ENCODE measurements around the gene SETD7.

SETD7 gene

DNA sequence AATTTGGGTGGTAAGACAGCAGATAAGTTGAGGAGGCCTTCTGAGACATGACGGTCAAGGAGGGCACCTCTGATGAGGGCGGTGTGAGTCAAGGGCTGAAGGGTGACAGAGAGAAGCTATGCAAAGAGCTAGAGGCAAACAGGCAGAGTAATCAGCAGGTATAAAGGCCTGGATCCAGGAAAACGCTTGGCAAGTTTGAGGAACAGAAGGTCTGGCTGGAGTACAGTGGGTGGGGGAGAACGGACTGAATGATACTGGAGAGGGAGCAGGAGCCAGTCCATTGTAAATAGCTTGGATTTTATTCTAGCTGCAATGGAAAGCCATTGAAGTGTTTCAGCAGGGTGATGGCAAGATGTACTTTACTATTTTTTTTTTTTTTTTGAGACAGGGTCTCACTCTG is 62.8 kb downstream of the SETD7 start:
- TF ChIP-seq, protein P1, sequence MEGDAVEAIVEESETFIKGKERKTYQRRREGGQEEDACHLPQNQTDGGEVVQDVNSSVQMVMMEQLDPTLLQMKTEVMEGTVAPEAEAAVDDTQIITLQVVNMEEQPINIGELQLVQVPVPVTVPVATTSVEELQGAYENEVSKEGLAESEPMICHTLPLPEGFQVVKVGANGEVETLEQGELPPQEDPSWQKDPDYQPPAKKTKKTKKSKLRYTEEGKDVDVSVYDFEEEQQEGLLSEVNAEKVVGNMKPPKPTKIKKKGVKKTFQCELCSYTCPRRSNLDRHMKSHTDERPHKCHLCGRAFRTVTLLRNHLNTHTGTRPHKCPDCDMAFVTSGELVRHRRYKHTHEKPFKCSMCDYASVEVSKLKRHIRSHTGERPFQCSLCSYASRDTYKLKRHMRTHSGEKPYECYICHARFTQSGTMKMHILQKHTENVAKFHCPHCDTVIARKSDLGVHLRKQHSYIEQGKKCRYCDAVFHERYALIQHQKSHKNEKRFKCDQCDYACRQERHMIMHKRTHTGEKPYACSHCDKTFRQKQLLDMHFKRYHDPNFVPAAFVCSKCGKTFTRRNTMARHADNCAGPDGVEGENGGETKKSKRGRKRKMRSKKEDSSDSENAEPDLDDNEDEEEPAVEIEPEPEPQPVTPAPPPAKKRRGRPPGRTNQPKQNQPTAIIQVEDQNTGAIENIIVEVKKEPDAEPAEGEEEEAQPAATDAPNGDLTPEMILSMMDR (IDR thresholded peaks at IDR 0.05; ENCODE audit: low read depth, low read length, missing control alignments): no peak
- no peak for DNase-seq (ENCODE audit: low read depth)
- H3K4me3 ChIP-seq (ENCODE audit: low read depth, low read length): no peak overlapping the region
- in situ Hi-C loops (cut with HindIII; ENCODE audit: low sequenced_read_pairs): no loop called here

DNA sequence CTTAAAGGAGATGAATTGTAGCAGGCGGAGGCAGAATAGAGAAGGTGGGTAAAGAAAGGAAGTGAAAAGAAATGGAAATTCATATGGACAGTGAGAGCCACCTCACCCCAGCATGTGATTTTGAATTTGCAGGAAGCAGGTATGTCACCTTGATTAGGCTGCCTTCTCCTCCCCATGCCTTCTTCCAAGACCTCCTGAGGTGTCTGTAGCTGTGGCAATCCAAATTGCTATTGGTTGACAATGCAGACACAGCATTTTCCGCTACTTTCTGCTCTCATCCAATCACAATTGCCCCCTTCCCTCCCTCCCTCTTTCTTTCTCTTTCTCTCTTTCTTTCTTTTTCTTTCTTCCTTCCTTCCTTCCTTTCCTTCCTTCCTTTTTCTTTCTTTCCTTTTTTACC is 63.6 kb downstream of the SETD7 start:
- TF ChIP-seq, protein P1 (IDR thresholded peaks at IDR 0.05; ENCODE audit: low read depth, low read length, missing control alignments): no peak
- no peak overlapping the region for H3K4me3 ChIP-seq (ENCODE audit: low read depth, low read length)
- no peak for DNase-seq (ENCODE audit: low read depth)
- in situ Hi-C loops (cut with HindIII; ENCODE audit: low sequenced_read_pairs): no loop called here

DNA sequence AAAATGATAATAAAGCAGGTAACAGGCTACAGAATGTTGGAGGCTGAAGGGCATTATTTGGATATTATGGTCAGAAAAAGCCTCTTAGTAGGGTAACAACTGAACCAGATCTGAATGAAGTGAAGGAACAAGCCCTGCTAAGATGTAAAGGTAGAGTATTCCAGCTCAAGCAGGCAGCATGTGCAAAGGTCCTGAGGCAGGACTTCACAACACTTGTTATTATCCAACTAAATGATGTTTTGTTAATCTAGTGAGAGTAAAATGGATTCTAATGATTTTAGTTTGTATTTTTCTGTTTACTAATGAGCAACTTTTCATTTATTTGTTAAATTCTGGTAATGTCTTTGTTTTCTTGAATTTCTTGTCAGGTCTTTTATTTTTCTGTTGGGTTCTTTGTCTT is 66.4 kb downstream of the SETD7 start:
- TF ChIP-seq, protein P1 (IDR thresholded peaks at IDR 0.05; ENCODE audit: low read depth, low read length, missing control alignments): no peak
- DNase-seq (ENCODE audit: low read depth): no peak
- no peak overlapping the region for H3K4me3 ChIP-seq (ENCODE audit: low read depth, low read length)
- in situ Hi-C loops (cut with HindIII; ENCODE audit: low sequenced_read_pairs): no loop called here

DNA sequence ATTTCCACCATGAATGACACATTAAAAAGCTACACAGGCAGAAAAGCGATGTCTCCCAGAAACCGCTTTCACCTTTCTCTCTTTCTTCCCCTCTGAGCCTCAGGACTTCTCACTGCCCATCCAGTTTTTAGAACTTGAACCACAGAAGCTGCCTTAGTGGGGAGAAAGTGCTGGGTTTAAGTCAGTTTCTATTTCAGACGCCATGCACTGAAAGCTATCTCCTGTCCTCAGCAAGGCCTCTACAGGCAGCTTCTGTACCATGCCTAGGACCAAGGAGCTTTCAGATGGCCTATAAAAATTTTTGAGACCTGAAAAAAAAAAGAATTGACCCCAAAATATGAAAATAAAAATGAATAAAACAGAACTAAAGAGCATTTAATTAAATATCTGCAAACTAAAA is 67.6 kb downstream of the SETD7 start:
- TF ChIP-seq, protein P1 (IDR thresholded peaks at IDR 0.05; ENCODE audit: low read depth, low read length, missing control alignments): no peak
- no peak overlapping the region for H3K4me3 ChIP-seq (ENCODE audit: low read depth, low read length)
- no peak for DNase-seq (ENCODE audit: low read depth)
- in situ Hi-C loops (cut with HindIII; ENCODE audit: low sequenced_read_pairs): no loop called here

DNA sequence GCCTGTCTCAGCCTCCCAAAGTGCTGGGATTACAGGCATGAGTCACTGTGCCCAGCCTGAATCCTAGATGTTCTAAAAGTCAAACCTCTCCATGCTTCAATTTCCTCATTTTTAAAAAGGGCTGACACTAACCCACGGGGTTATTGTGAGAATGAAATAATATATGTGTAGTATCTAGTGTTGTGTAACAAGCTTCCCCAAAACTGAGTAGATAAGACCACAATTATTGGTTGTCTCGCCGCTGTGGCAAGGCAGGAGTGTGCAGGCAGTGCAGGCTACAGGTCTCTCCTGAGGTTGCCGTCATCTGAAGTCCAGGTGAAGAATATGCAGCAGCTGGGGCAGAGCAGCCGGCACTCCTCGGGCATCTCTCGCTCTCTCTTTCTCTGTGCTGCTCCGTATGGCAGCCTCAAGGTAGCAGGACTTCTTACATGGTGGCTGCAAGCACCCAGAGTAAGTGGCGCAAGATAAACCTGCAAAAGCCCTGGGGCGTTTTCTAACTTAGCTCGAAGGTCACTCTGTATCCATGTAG is 71.2 kb downstream of the SETD7 start:
- in situ Hi-C loops (cut with HindIII; ENCODE audit: low sequenced_read_pairs): no loop called here
- TF ChIP-seq, protein P1 (IDR thresholded peaks at IDR 0.05; ENCODE audit: low read depth, low read length, missing control alignments): no peak
- H3K4me3 ChIP-seq (ENCODE audit: low read depth, low read length): no peak overlapping the region
- DNase-seq (ENCODE audit: low read depth): no peak

DNA sequence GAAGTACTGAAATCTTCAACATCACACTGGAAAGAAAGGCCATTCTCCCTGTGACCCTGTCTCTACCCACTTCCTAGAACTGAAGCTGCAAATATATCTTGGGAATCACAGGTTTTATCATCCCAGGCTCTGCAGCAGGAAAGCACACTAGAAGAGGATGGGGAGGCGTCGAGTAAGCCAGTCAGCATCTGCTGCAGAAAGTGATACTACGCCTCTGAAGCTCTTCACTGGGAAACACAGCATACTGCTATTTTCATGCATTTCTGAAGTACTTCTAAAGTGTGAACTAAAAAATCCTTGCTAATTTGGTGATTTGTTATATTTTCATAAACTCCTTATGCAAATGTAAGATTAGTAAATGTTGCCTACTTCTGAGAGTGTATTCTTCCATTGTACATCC is 73.0 kb downstream of the SETD7 start:
- TF ChIP-seq, protein P1 (IDR thresholded peaks at IDR 0.05; ENCODE audit: low read depth, low read length, missing control alignments): no peak
- H3K4me3 ChIP-seq (ENCODE audit: low read depth, low read length): no peak overlapping the region
- in situ Hi-C loops (cut with HindIII; ENCODE audit: low sequenced_read_pairs): no loop called here
- DNase-seq (ENCODE audit: low read depth): no peak

DNA sequence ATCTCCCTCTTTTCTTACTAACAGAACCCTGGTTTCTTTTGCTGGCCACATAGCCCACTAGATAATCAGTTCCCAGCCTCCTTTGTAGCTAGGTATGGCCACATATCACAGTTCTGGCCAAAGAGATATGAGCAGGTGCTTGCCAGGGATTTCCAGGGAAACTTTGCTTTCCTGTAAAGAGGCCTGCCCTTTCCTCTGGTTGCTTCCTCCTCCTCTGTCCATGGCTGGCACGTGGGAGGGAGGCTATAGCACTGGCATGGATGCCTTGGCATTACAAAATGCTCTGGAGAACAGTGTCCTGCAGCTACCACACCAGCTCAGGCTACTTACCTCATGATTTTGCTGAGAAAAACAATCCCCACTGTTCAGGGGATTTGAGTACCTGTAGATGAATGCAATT is 74.6 kb downstream of the SETD7 start:
- no peak for DNase-seq (ENCODE audit: low read depth)
- TF ChIP-seq, protein P1 (IDR thresholded peaks at IDR 0.05; ENCODE audit: low read depth, low read length, missing control alignments): no peak
- no peak overlapping the region for H3K4me3 ChIP-seq (ENCODE audit: low read depth, low read length)
- in situ Hi-C loops (cut with HindIII; ENCODE audit: low sequenced_read_pairs): no loop called here
